ENCODE measurements around the gene ACOXL.

- TF ChIP-seq POLR2A (IDR thresholded peaks at IDR 0.05; ENCODE audit: low read depth, low read length) (no peak), POLR2AphosphoS5 (IDR thresholded peaks at IDR 0.05; ENCODE audit: low read depth, low read length) (no peak)
Observed at GRCh38 chr2:111154758-111155157, 422.4 kb downstream of the ACOXL start.
